ENCODE results near the gene BABAM1. TPM values are rescaled to one million over a fixed set of nuclear protein-coding genes. Genes with fewer than 3 reads are reported as not detected.

BABAM1 gene
- total RNA-seq, 1 experiment from 2014 or later = 121 TPM

- no peak for DNase-seq (ENCODE audit: low read depth)
These were observed 54.6 kb downstream of the BABAM1 start for GRCh38 chr19:17321655-17322489.

GRCh38 chr19:17322854-17323253, 55.6 kb downstream of the BABAM1 start:
- no peak for DNase-seq (ENCODE audit: low read depth)

- DNase-seq (ENCODE audit: low read depth) = no peak
These were observed 56.2 kb downstream of the BABAM1 start for GRCh38 chr19:17323300-17323963.

GRCh38 chr19:17323964-17324332, 56.7 kb downstream of the BABAM1 start:
- no peak for DNase-seq (ENCODE audit: low read depth)

- no peak for DNase-seq (ENCODE audit: low read depth)
These were observed 57.3 kb downstream of the BABAM1 start for GRCh38 chr19:17324357-17325114.

GRCh38 chr19:17325133-17325532, 57.9 kb downstream of the BABAM1 start:
- DNase-seq (ENCODE audit: low read depth) = no peak

GRCh38 chr19:17325881-17326594, 58.8 kb downstream of the BABAM1 start:
- no peak for DNase-seq (ENCODE audit: low read depth)

GRCh38 chr19:17326595-17326966, 59.3 kb downstream of the BABAM1 start:
- no peak for DNase-seq (ENCODE audit: low read depth)

- no peak for DNase-seq (ENCODE audit: low read depth)
These were observed 59.9 kb downstream of the BABAM1 start for GRCh38 chr19:17327068-17327653.

GRCh38 chr19:17327654-17328516, 60.6 kb downstream of the BABAM1 start:
- no peak for DNase-seq (ENCODE audit: low read depth)

Other genes starting within 250 kb of the BABAM1 start
- gene CPAMD8, start 240.6 kb upstream of the BABAM1 start, total RNA-seq (2014; rRNA removed; shearing (Covaris generic)) = not detected in 2 replicates
- gene HAUS8, start 192.0 kb upstream of the BABAM1 start, total RNA-seq (2014; rRNA removed; shearing (Covaris generic)) = 20.9 and 23.7 TPM in 2 replicates
- gene MYO9B, start 191.7 kb upstream of the BABAM1 start, total RNA-seq (2014; rRNA removed; shearing (Covaris generic)) = 33.0 and 57.0 TPM in 2 replicates
- 17.9 and 18.1 TPM in 2 replicates for gene USE1, start 52.1 kb upstream of the BABAM1 start, total RNA-seq (2014; rRNA removed; shearing (Covaris generic))
- gene OCEL1, start 41.2 kb upstream of the BABAM1 start, total RNA-seq (2014; rRNA removed; shearing (Covaris generic)) = 7.9 and 9.7 TPM in 2 replicates
- 35.5 and 56.4 TPM in 2 replicates for gene NR2F6, start 21.5 kb upstream of the BABAM1 start, total RNA-seq (2014; rRNA removed; shearing (Covaris generic))
- not detected in 2 replicates for gene USHBP1, start 2.7 kb upstream of the BABAM1 start, total RNA-seq (2014; rRNA removed; shearing (Covaris generic))
- 0.69 and 0.71 TPM in 2 replicates for gene ANKLE1, start 14.5 kb downstream of the BABAM1 start, total RNA-seq (2014; rRNA removed; shearing (Covaris generic))
- 19.1 and 30.2 TPM in 2 replicates for gene ABHD8, start 36.0 kb downstream of the BABAM1 start, total RNA-seq (2014; rRNA removed; shearing (Covaris generic))
- 73.2 and 83.3 TPM in 2 replicates for gene MRPL34, start 38.4 kb downstream of the BABAM1 start, total RNA-seq (2014; rRNA removed; shearing (Covaris generic))
- 40.5 and 50.3 TPM in 2 replicates for gene DDA1, start 42.1 kb downstream of the BABAM1 start, total RNA-seq (2014; rRNA removed; shearing (Covaris generic))
- 3.5 and 5.6 TPM in 2 replicates for gene ANO8, start 67.4 kb downstream of the BABAM1 start, total RNA-seq (2014; rRNA removed; shearing (Covaris generic))
- gene GTPBP3, start 70.1 kb downstream of the BABAM1 start, total RNA-seq (2014; rRNA removed; shearing (Covaris generic)) = 9.6 and 16.8 TPM in 2 replicates
- gene PLVAP, start 109.9 kb downstream of the BABAM1 start, total RNA-seq (2014; rRNA removed; shearing (Covaris generic)) = 0.05 TPM in 1 of 2 replicates, not detected in the other
- 0.47 TPM in 1 of 2 replicates, not detected in the other for gene CCDC194, start 126.8 kb downstream of the BABAM1 start, total RNA-seq (2014; rRNA removed; shearing (Covaris generic))
- 490 and 600 TPM in 2 replicates for gene BST2, start 138.2 kb downstream of the BABAM1 start, total RNA-seq (2014; rRNA removed; shearing (Covaris generic))
- 144 and 151 TPM in 2 replicates for gene MVB12A, start 152.6 kb downstream of the BABAM1 start, total RNA-seq (2014; rRNA removed; shearing (Covaris generic))
- gene TMEM221, start 181.2 kb downstream of the BABAM1 start, total RNA-seq (2014; rRNA removed; shearing (Covaris generic)) = 0.25 TPM in 1 of 2 replicates, not detected in the other
- not detected in 2 replicates for gene NXNL1, start 193.5 kb downstream of the BABAM1 start, total RNA-seq (2014; rRNA removed; shearing (Covaris generic))
- 4.8 and 12.2 TPM in 2 replicates for gene SLC27A1, start 203.1 kb downstream of the BABAM1 start, total RNA-seq (2014; rRNA removed; shearing (Covaris generic))
- 53.3 and 66.8 TPM in 2 replicates for gene PGLS, start 244.2 kb downstream of the BABAM1 start, total RNA-seq (2014; rRNA removed; shearing (Covaris generic))

Measured in M059J (cell line).